B cell (primary cell): ENCODE measurements around the gene CRB1.

ENCODE experiments used
- EZH2 ChIP-seq: IDR thresholded peaks from 2 replicates; pipeline ENCODE4 v1.6.1; 2012; ENCODE audit warnings: borderline replicate concordance, low read depth, mild to moderate bottlenecking, moderate library complexity, low read length; ENCODE audit not compliant: insufficient read depth, poor library complexity, severe bottlenecking
- TF ChIP-seq, protein P1 (sequence below): fragments of 200-600 bp; IDR thresholded peaks from one replicate; pipeline ENCODE4 v1.8.0; 2022; ENCODE audit warnings: antibody characterized with exemption, mild to moderate bottlenecking

DNA sequence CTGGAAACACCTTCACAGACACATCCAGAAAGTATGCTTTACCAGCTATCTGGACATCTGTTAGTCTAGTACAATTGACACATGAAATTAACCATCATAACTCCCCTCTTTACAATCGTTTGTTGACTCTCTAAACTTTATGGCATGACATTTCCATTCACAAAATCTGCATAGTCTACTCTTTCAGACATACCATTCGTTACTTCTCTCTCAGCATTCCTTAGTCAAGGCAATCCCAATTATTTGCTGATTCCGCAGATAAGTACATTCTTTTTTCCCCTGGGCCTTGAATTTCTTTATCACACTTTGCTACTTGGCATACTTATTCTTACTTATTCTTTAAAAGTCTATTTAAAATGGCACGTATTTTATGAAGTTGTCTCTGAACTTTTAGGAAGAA, 15.1 kb upstream of the CRB1 start:
- TF ChIP-seq, protein P1, sequence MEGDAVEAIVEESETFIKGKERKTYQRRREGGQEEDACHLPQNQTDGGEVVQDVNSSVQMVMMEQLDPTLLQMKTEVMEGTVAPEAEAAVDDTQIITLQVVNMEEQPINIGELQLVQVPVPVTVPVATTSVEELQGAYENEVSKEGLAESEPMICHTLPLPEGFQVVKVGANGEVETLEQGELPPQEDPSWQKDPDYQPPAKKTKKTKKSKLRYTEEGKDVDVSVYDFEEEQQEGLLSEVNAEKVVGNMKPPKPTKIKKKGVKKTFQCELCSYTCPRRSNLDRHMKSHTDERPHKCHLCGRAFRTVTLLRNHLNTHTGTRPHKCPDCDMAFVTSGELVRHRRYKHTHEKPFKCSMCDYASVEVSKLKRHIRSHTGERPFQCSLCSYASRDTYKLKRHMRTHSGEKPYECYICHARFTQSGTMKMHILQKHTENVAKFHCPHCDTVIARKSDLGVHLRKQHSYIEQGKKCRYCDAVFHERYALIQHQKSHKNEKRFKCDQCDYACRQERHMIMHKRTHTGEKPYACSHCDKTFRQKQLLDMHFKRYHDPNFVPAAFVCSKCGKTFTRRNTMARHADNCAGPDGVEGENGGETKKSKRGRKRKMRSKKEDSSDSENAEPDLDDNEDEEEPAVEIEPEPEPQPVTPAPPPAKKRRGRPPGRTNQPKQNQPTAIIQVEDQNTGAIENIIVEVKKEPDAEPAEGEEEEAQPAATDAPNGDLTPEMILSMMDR = no peak
- no peak for TF ChIP-seq EZH2
